Fibroblast of upper back skin (primary cell): ENCODE measurements around the gene CEP85L.
A peak's percentile ranks its signal among the peaks of the same experiment; 100 is the strongest.

Experiments
- DNase-seq: peaks from one replicate; pipeline ENCODE4 v3.0.0-alpha.2; 2013

Gene CEP85L

GRCh38 chr6:118659513-118660217, 8.3 kb upstream of the CEP85L start:
- DNase-seq = no peak

- no peak for DNase-seq
Measured at GRCh38 chr6:118656847-118657451, 5.6 kb upstream of the CEP85L start.

- DNase-seq = no peak
Measured at GRCh38 chr6:118652051-118652615, 742 bp upstream of the CEP85L start.

GRCh38 chr6:118650582-118651281, 659 bp downstream of the CEP85L start:
- DNase-seq = no peak

GRCh38 chr6:118649918-118650581, 1.3 kb downstream of the CEP85L start:
- DNase-seq = peak; percentile 37

- DNase-seq = no peak
Measured at GRCh38 chr6:118648866-118649554, 2.4 kb downstream of the CEP85L start.

- DNase-seq = no peak
Measured at GRCh38 chr6:118646977-118647376, 4.4 kb downstream of the CEP85L start.

GRCh38 chr6:118645395-118645794, 6.0 kb downstream of the CEP85L start:
- no peak for DNase-seq

- no peak for DNase-seq
Measured at GRCh38 chr6:118644007-118644406, 7.4 kb downstream of the CEP85L start.

GRCh38 chr6:118641042-118641441, 10.3 kb downstream of the CEP85L start:
- no peak for DNase-seq

GRCh38 chr6:118639054-118639964, 12.1 kb downstream of the CEP85L start:
- no peak for DNase-seq

- no peak for DNase-seq
Measured at GRCh38 chr6:118638288-118638687, 13.1 kb downstream of the CEP85L start.

GRCh38 chr6:118635909-118636735, 15.3 kb downstream of the CEP85L start:
- no peak for DNase-seq

GRCh38 chr6:118632359-118632758, 19.0 kb downstream of the CEP85L start:
- peak; percentile 10 for DNase-seq

- DNase-seq = no peak
Measured at GRCh38 chr6:118630923-118631322, 20.5 kb downstream of the CEP85L start.

- DNase-seq = no peak
Measured at GRCh38 chr6:118630067-118630466, 21.3 kb downstream of the CEP85L start.

GRCh38 chr6:118627724-118628123, 23.7 kb downstream of the CEP85L start:
- no peak for DNase-seq

GRCh38 chr6:118625833-118626232, 25.6 kb downstream of the CEP85L start:
- no peak for DNase-seq

- no peak for DNase-seq
Measured at GRCh38 chr6:118621799-118622470, 29.5 kb downstream of the CEP85L start.

GRCh38 chr6:118620202-118620601, 31.2 kb downstream of the CEP85L start:
- DNase-seq = no peak
